Tibial nerve (tissue), 3 donors: ENCODE results near the gene ERP44.
A peak's percentile ranks its signal among the peaks of the same experiment; 100 is the strongest.

ENCODE experiments used
- CTCF ChIP-seq, 5 experiments: fragments of 200-600 bp in 3 of 5; fragments of 450-650 bp in 2 of 5; sonication (generic) in 3 of 5; IDR thresholded peaks; one replicate each; pipeline ENCODE4 v1.5.1; 2016 to 2019; ENCODE audit warnings: antibody characterized with exemption in 5 of 5, mild to moderate bottlenecking in 3 of 5, moderate library complexity in 2 of 5
- POLR2A ChIP-seq, 2 donors: fragments of 450-650 bp; IDR thresholded peaks; one replicate each; pipeline ENCODE4 v1.6.1; 2017; ENCODE audit warnings: antibody characterized with exemption in 2 of 2, mild to moderate bottlenecking in 2 of 2, moderate library complexity in 2 of 2

GRCh38 chr9:100011062-100011681, 87.6 kb downstream of the ERP44 start:
- TF ChIP-seq CTCF (IDR thresholded peaks at IDR 0.05) (peak in 1 of 5 experiments; percentile 47), POLR2A (IDR thresholded peaks at IDR 0.05) (no peak)
